GM21717 (cell line): ENCODE measurements around the gene NEBL.

Source experiments
- ATAC-seq: cut with Tn5 transposase; IDR thresholded peaks from one replicate; pipeline ENCODE4 v1.9.1; 2021; ENCODE audit warnings: mild to moderate bottlenecking, moderate library complexity; ENCODE audit not compliant: unreplicated experiment

Gene NEBL

GRCh38 chr10:20795391-20795790 lies 101.7 kb downstream of the NEBL start:
- no peak for ATAC-seq

GRCh38 chr10:20785174-20785573 lies 111.9 kb downstream of the NEBL start:
- ATAC-seq = no peak

- ATAC-seq = no peak
These were observed 118.9 kb downstream of the NEBL start for GRCh38 chr10:20778008-20778757.

- ATAC-seq = no peak
These were observed 120.6 kb downstream of the NEBL start for GRCh38 chr10:20776384-20777118.

GRCh38 chr10:20771051-20771450 lies 126.1 kb downstream of the NEBL start:
- ATAC-seq = no peak

- no peak for ATAC-seq
These were observed 127.6 kb downstream of the NEBL start for GRCh38 chr10:20769481-20769880.

- ATAC-seq = no peak
These were observed 128.3 kb downstream of the NEBL start for GRCh38 chr10:20768843-20769242.

GRCh38 chr10:20767028-20767427 lies 130.1 kb downstream of the NEBL start:
- ATAC-seq = no peak

GRCh38 chr10:20765066-20765465 lies 132.0 kb downstream of the NEBL start:
- no peak for ATAC-seq

- no peak for ATAC-seq
These were observed 136.7 kb downstream of the NEBL start for GRCh38 chr10:20760460-20760859.

- no peak for ATAC-seq
These were observed 148.6 kb downstream of the NEBL start for GRCh38 chr10:20748551-20748950.

- ATAC-seq = no peak
These were observed 149.3 kb downstream of the NEBL start for GRCh38 chr10:20747782-20748181.

- no peak for ATAC-seq
These were observed 150.3 kb downstream of the NEBL start for GRCh38 chr10:20746856-20747255.

- no peak for ATAC-seq
These were observed 151.3 kb downstream of the NEBL start for GRCh38 chr10:20745556-20746375.

GRCh38 chr10:20744821-20745220 lies 152.3 kb downstream of the NEBL start:
- ATAC-seq = no peak

- no peak for ATAC-seq
These were observed 153.2 kb downstream of the NEBL start for GRCh38 chr10:20743942-20744341.

GRCh38 chr10:20742737-20743541 lies 154.2 kb downstream of the NEBL start:
- no peak for ATAC-seq

GRCh38 chr10:20740120-20740519 lies 157.0 kb downstream of the NEBL start:
- ATAC-seq = no peak

- ATAC-seq = no peak
These were observed 160.0 kb downstream of the NEBL start for GRCh38 chr10:20737107-20737506.
